Measurements from ENCODE around the gene MAGED1.

MAGED1 gene

DNA sequence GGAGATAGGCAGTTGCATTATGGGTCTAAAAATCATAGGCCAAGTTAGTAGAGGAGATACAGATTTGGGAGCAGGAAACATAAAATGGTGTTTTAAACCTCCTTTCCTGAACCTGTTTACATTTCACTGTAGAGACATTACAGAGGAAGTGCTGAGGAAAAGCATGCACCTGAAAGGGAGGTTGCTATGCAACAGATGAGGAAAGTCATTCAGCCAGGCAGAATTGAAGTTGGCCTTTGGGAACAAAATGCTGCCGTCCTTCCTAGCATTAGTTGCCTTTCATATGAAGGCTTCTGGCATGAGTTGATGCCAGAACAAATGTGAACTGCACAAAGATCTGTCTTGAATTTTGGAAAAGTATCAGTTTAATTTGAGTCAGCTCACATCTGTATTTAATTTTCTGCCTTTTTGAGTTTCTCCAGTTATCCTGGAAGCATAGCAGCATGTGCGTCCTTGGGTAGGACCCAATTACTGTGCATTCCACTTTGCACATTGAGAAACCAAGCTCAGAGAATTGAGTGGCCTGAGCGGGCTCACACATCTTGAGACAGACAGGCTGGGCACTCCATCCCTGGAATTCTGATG is 38.2 kb downstream of the MAGED1 start:
- Histone ChIP-seq H3K4me3 (no peak overlapping the region), H3K9me3 (no peaks in the 10 kb centered on the region), H3K27me3 (no peaks in the 10 kb centered on the region), H3K36me3 (no peaks in the 10 kb centered on the region), H3K4me1 (no peaks in the 10 kb centered on the region), H3K27ac (no peak overlapping the region)
- intact Hi-C loops (cut with DNase I; ENCODE audit: low total_unique reads): no loop called here
- TF ChIP-seq CTCF (IDR thresholded peaks at IDR 0.05): no peak
- no peak for DNase-seq

All from tibial artery (tissue), 4 donors.